ENCODE results near the gene SINHCAF. TPM values are rescaled to one million over a fixed set of nuclear protein-coding genes. Genes with fewer than 3 reads are reported as not detected.
A peak's percentile ranks its signal among the peaks of the same experiment; 100 is the strongest.

Gene SINHCAF
- total RNA-seq, 1 experiment from 2014 or later, result 497 TPM

GRCh38 chr12:31315044-31315715 is 10.8 kb downstream of the SINHCAF start:
- H3K9me3 Mint-ChIP-seq, result no peaks in the 10 kb centered on the region

More at GRCh38 chr12:31315044-31315715, 10.8 kb downstream of the SINHCAF start:
- DNase-seq, result no peak
- Histone ChIP-seq H3K14ac (ENCODE audit: insufficient read depth, low read length) (no peak overlapping the region), H3K27ac (ENCODE audit: insufficient read length, low read depth, low read length) (no peak overlapping the region), H4K20me1 (ENCODE audit: control insufficient read depth, insufficient read depth, insufficient read length) (peaks cover 2% of the 10 kb centered on the region), H4K91ac (ENCODE audit: insufficient read length, low read depth, low read length) (no peak overlapping the region), H3K9ac (ENCODE audit: extremely low read depth, insufficient read length, low read length) (no peak overlapping the region), H3T11ph (ENCODE audit: low read length) (no peak overlapping the region), H3K4ac (ENCODE audit: low read depth, low read length) (no peak overlapping the region), H3K27me3 (ENCODE audit: insufficient read depth, low read length) (no peaks in the 10 kb centered on the region), H3K79me1 (ENCODE audit: insufficient read depth, low read depth, low read length, poor library complexity, severe bottlenecking) (no peaks in the 10 kb centered on the region), H3K56ac (ENCODE audit: insufficient read length, low read depth, low read length) (no peak overlapping the region), H2AFZ (ENCODE audit: low read length) (no peak overlapping the region), H2BK5ac (ENCODE audit: insufficient read length, low read length) (no peak overlapping the region), H2BK20ac (ENCODE audit: low read depth, low read length, poor library complexity, severe bottlenecking) (no peak overlapping the region), H3K18ac (ENCODE audit: insufficient read length, low read depth, low read length) (no peak overlapping the region), H3K79me2 (ENCODE audit: insufficient read depth, low read length) (peaks cover 88% of the 10 kb centered on the region), H3K9me3 (ENCODE audit: control insufficient read depth, low read depth, low read length) (no peaks in the 10 kb centered on the region), H4K5ac (ENCODE audit: insufficient read length, low read depth, low read length) (no peak overlapping the region), H3K4me2 (ENCODE audit: insufficient read depth, insufficient read length, low read length) (no peak overlapping the region), H2BK15ac (ENCODE audit: low read depth, low read length) (no peak overlapping the region), H3K4me1 (ENCODE audit: insufficient read depth, low read length) (peaks cover 7% of the 10 kb centered on the region), H3K23ac (ENCODE audit: insufficient read length, low read depth, low read length) (no peak overlapping the region), H2AK5ac (ENCODE audit: insufficient read length, low read length) (no peak overlapping the region), H2BK12ac (ENCODE audit: insufficient read length, low read depth, low read length) (no peak overlapping the region), H3K23me2 (ENCODE audit: insufficient read length, low read depth, low read length, poor library complexity, severe bottlenecking) (no peaks in the 10 kb centered on the region), H2BK120ac (ENCODE audit: low read depth, low read length, poor library complexity, severe bottlenecking) (no peak overlapping the region), H4K8ac (replicated peaks; ENCODE audit: insufficient read length, low read depth, low read length) (no peak overlapping the region)
- Mint-ChIP-seq H3K27me3 (ENCODE audit: low read depth) (no peaks in the 10 kb centered on the region), H3K27ac (peak overlapping the region in 1 of 3 experiments; percentile 54; a peak in 1 of 7 replicates), H3K4me3 (peak overlapping the region in 1 of 2 experiments; percentile 38; a peak in 2 of 5 replicates), H3K4me1 (peaks cover 78 to 87% of the 10 kb centered on the region in 2 experiments), H3K36me3 (ENCODE audit: insufficient read depth in 1 of 3, low read depth in 3 of 3) (peaks cover 35 to 48% (median 41%) of the 10 kb centered on the region in 3 experiments)
- no CpG with 5 or more reads among the region's 3 CpGs for WGBS (ENCODE audit: extremely low coverage, insufficient read length, low lambda C conversion rate)
- no peak for TF ChIP-seq CTCF (conservative IDR thresholded peaks at IDR 0.05)

Measured in H9 (cell line).